G401 (cell line): ENCODE results near the gene TSSK2. TPM values are rescaled to one million over a fixed set of nuclear protein-coding genes. Genes with fewer than 3 reads are reported as not detected.

Experiments
- DNase-seq: peaks from one replicate; pipeline ENCODE4 v3.0.0-alpha.2; 2015; ENCODE audit warnings: low spot score
- in situ Hi-C: cut with HindIII; loops from 2 replicates; pipeline ENCODE4 v1.10.0; 2016; ENCODE audit warnings: low sequenced_read_pairs, mixed read lengths
- total RNA-seq: library from RNA; depleted of rRNA; stranded (reverse); fragments of >200 nt; shearing (Covaris generic); gene quantifications from 2 replicates; pipeline ENCODE4 v1.2.3, GENCODE V29; 2014

Gene TSSK2
- total RNA-seq, 1 experiment from 2014 or later: not detected

GRCh38 chr22:19136915-19137314, 5.8 kb downstream of the TSSK2 start:
- in situ Hi-C loops: no loop called here
- no peak for DNase-seq

- in situ Hi-C loops: no loop called here
- no peak for DNase-seq
These were observed 6.5 kb downstream of the TSSK2 start for GRCh38 chr22:19137384-19138216.

GRCh38 chr22:19138217-19139000, 7.3 kb downstream of the TSSK2 start:
- in situ Hi-C loops: no loop called here
- DNase-seq: no peak

- DNase-seq: no peak
- in situ Hi-C loops: no loop called here
These were observed 7.9 kb downstream of the TSSK2 start for GRCh38 chr22:19139001-19139356.

- in situ Hi-C loops: no loop called here
- no peak for DNase-seq
These were observed 8.9 kb downstream of the TSSK2 start for GRCh38 chr22:19139974-19140373.

- no peak for DNase-seq
- in situ Hi-C loops: no loop called here
These were observed 11.3 kb downstream of the TSSK2 start for GRCh38 chr22:19142394-19142793.

- no peak for DNase-seq
- in situ Hi-C loops: no loop called here
These were observed 12.1 kb downstream of the TSSK2 start for GRCh38 chr22:19143212-19143611.

DNA sequence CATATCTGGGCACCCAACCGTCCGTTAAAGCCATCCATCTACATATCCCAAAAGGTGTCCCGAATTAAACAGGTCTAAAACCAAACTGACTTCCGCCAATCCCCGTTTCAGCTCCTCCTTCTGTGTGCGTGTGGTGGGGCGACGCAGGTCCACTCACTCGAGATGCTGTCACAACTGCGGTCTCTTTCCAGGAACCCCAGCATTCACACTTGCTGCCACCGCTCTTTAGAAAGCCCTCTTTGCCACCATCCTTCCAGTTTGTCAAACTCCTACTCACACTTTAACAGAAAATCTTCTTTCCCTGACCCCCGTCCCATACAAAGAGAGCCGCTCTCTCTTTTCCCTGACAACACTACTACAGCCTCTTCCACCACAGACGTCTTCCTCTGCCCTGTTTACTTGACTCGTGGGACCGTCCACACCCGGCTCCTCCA, 12.9 kb downstream of the TSSK2 start:
- peak; percentile 10 for DNase-seq
- in situ Hi-C loops: no loop called here

- no peak for DNase-seq
- in situ Hi-C loops: no loop called here
These were observed 15.3 kb downstream of the TSSK2 start for GRCh38 chr22:19146215-19146968.

GRCh38 chr22:19147195-19147780, 16.2 kb downstream of the TSSK2 start:
- no peak for DNase-seq

GRCh38 chr22:19148417-19149046, 17.4 kb downstream of the TSSK2 start:
- in situ Hi-C loops: no loop called here
- no peak for DNase-seq

More at GRCh38 chr22:19147195-19147780, 16.2 kb downstream of the TSSK2 start:
- in situ Hi-C loops: no loop called here

- in situ Hi-C loops: no loop called here
- no peak for DNase-seq
These were observed 18.2 kb downstream of the TSSK2 start for GRCh38 chr22:19149047-19149883.

DNA sequence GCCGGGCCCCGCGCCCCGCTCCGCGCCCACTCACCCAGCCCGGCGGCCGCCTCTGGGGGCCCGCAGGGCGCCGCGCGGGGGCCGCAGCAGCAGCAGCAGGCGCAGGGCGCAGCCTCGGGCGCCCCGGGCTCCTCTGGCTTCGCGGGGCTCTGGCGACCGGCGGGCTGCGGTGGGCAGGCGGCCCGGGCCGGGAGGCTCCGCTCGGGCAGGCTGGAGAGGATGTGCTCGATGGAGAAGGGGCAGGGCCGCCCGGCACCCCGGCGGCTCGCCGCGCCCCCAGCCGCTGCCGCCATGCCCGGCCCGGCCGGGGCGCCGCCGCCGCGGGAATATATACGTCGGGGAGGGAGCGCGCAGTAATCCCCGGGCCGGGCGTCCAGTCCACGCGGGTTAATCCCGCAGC, 18.9 kb downstream of the TSSK2 start, which contains the start of gene GSC2:
GSC2 (minus strand) TSS at position 302 of the 400 bp plus-strand sequence; CDS start at position 293, 9 bp downstream.
- in situ Hi-C loops: no loop called here
- DNase-seq: no peak

DNA sequence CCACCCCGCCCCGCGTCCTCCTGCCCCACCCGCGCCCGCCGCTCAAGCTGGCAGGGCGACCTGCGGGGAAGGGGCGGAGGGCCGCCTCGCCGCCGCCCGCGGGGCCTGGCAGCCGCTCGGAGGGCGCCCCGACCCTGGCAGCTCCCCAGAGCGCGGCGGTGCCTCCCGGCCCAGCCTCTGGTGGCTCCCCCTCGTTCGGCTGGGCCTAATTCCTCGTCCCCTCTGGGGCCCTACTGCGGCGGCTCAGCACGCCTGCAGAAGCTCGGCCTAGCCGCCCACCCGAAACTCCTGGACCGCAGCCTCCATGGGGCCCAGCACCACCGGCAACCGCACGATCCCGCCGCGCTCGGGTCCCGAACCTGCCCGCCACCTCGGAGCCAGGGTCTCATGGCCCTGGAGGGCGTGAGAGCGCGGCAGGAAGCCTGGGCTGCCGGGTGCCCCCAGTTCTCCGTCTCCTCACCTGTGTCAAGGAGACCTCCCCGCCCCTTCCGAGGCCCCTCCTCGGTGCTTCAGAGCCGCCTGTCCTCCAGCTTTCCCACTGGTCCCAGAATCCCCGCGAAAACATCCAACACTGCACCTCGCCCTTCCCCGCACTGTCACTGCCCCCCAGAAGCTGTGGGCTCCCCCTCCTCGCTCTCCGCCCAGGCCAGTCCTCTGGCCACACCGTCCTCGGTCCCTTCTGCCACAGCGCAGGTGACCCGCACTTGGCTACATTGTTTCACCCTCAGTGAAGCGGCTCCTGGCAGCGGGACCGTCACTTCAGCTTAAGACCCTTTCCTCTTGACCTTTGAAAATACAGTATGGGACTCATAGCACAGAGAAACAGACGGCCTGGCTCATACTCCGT, 19.6 kb downstream of the TSSK2 start:
- no peak for DNase-seq
- in situ Hi-C loops: no loop called here

DNA sequence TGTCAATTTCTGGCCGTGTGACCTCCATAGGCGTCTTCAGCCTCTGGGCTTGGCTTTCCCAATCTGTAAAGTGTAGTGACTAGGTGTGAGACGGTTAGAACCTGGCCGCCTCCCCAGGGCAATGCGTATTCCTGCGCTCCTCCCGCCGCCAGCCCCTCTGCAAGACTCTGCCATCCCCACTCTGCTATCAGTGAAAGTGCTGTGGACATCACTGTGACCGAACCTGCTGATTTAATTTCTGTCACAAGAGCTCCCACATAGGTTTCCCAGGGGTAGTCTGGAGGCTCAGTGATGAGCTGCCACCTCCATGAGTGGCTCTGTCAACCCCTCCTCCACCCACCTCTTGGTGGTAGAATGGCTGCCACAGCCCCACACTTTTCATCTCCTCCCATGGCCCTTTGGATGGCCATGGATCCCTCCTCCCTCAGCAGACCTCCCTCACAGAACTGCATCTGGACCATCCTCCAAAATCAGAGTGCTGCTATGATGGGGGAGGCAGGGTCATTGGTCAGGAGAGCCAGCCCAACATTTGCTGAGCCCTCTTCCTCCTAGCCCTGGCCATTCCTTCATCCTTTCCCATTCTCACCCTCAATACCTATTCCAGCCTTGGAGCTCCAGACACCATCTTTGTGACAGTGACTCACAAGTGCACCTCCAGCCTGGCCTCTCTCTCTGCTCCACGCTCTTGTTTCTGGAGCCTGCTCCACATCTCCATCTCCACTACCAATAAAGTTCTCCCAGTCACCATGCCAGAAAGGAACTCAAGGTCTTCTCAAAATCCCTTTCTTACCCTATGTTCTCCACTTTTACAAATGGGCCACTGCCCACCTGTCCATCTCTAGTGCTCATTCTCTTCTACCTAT, 20.5 kb downstream of the TSSK2 start:
- in situ Hi-C loops: no loop called here
- no peak for DNase-seq
